Measurements from ENCODE around the gene RBPJL. TPM values are rescaled to one million over a fixed set of nuclear protein-coding genes. Genes with fewer than 3 reads are reported as not detected.

Gene RBPJL
- total and polyA plus RNA-seq, 2 of the 13 experiments (the other 11 are each of a cell fraction or from before 2014, with no cell fraction given), result not detected

DNA sequence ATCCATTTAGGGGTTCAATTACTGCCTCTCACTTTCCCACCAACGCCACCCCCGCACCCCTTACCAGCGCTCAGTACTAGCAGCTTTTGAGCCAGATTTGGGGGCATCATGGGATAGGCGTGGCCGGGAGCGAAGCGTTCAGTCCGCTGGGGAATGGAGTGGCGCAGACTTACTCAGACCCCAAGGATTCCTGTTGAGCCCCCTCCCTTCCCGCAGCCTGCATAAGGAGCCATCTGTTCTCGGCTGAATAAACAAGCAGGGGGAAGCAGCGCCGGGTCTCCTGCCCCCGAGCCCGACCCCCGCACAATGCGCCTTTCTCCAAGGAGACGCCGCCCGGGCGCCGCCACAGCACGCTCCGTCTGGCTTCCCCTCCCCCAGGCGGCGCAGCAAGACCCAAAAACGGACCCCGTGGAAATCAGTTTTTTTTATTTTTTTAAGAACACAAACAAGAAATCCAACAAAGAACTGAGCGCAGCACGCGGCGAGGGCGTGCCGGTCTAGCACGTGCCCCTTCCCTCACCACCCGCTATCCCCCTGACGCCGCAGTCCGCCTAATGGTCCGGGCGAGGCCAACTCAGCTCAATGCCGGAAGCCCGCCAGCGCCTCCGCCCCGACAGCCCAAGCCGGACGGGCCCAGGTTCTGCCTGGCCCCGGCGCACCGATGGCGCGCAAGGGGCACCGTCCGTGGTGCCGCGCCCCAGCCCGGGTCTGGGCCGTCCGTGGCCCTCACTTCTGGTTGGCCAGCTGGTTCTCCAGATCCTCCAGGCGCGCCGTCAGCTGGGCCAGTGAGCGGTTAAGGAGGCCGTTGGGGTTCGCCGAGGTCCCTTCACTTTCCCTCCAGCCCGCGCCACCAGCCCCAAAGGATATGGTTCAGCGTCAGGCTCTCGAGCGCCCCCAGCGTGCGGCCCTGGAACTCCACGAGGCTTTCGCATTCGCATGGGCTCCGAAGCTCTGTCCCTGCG lies 13.3 kb upstream of the RBPJL start (continued):
- TF ChIP-seq ZNF18 (CRISPR knock-in tag; IDR thresholded peaks at IDR 0.05; ENCODE audit: insufficient replicate concordance), result no peak
- peak; percentile 24; the same call in 1 of the 2 replicates for TF ChIP-seq RAD21 (CRISPR knock-in tag; IDR thresholded peaks at IDR 0.05)
- TF ChIP-seq ZNF546 (CRISPR knock-in tag; conservative IDR thresholded peaks at IDR 0.05), result 0 out of 2 replicates have a peak, but pooled peaks have one; percentile 24
- TF ChIP-seq ZNF574 (CRISPR knock-in tag; IDR thresholded peaks at IDR 0.05), result peak; percentile 47; the same call in 1 of the 2 replicates
- TF ChIP-seq SIN3B (IDR thresholded peaks at IDR 0.05; ENCODE audit: low read length), result no peak
- peak; percentile 54 for TF ChIP-seq ZFX (CRISPR knock-in tag; IDR thresholded peaks at IDR 0.05; ENCODE audit: low read depth)
- TF ChIP-seq, protein P1, sequence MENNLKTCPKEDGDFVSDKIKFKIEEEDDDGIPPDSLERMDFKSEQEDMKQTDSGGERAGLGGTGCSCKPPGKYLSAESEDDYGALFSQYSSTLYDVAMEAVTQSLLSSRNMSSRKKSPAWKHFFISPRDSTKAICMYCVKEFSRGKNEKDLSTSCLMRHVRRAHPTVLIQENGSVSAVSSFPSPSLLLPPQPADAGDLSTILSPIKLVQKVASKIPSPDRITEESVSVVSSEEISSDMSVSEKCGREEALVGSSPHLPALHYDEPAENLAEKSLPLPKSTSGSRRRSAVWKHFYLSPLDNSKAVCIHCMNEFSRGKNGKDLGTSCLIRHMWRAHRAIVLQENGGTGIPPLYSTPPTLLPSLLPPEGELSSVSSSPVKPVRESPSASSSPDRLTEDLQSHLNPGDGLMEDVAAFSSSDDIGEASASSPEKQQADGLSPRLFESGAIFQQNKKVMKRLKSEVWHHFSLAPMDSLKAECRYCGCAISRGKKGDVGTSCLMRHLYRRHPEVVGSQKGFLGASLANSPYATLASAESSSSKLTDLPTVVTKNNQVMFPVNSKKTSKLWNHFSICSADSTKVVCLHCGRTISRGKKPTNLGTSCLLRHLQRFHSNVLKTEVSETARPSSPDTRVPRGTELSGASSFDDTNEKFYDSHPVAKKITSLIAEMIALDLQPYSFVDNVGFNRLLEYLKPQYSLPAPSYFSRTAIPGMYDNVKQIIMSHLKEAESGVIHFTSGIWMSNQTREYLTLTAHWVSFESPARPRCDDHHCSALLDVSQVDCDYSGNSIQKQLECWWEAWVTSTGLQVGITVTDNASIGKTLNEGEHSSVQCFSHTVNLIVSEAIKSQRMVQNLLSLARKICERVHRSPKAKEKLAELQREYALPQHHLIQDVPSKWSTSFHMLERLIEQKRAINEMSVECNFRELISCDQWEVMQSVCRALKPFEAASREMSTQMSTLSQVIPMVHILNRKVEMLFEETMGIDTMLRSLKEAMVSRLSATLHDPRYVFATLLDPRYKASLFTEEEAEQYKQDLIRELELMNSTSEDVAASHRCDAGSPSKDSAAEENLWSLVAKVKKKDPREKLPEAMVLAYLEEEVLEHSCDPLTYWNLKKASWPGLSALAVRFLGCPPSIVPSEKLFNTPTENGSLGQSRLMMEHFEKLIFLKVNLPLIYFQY (CRISPR knock-in tag; IDR thresholded peaks at IDR 0.05; ENCODE audit: borderline replicate concordance), result 0 out of 2 replicates have a peak, but pooled peaks have one; percentile 31
- 0 out of 2 replicates have a peak, but pooled peaks have one; percentile 43 for TF ChIP-seq PAX8 (CRISPR knock-in tag; IDR thresholded peaks at IDR 0.05; ENCODE audit: borderline replicate concordance)
- peak; percentile 44 for TF ChIP-seq PTBP1 (IDR thresholded peaks at IDR 0.05; ENCODE audit: low read depth, low read length, poor library complexity, severe bottlenecking)
- TF ChIP-seq HIVEP1 (CRISPR knock-in tag; IDR thresholded peaks at IDR 0.05), result no peak; the same call in 1 of the 2 replicates
- TF ChIP-seq ZNF296 (CRISPR knock-in tag; conservative IDR thresholded peaks at IDR 0.05), result no peak
- TF ChIP-seq, protein P2, sequence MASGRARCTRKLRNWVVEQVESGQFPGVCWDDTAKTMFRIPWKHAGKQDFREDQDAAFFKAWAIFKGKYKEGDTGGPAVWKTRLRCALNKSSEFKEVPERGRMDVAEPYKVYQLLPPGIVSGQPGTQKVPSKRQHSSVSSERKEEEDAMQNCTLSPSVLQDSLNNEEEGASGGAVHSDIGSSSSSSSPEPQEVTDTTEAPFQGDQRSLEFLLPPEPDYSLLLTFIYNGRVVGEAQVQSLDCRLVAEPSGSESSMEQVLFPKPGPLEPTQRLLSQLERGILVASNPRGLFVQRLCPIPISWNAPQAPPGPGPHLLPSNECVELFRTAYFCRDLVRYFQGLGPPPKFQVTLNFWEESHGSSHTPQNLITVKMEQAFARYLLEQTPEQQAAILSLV (CRISPR knock-in tag; IDR thresholded peaks at IDR 0.05; ENCODE audit: borderline replicate concordance), result peak; percentile 27; the same call in 1 of the 2 replicates
- peak; percentile 39 for TF ChIP-seq AGO1 (IDR thresholded peaks at IDR 0.05; ENCODE audit: low read depth, low read length, poor library complexity, severe bottlenecking)
- TF ChIP-seq, protein P3, sequence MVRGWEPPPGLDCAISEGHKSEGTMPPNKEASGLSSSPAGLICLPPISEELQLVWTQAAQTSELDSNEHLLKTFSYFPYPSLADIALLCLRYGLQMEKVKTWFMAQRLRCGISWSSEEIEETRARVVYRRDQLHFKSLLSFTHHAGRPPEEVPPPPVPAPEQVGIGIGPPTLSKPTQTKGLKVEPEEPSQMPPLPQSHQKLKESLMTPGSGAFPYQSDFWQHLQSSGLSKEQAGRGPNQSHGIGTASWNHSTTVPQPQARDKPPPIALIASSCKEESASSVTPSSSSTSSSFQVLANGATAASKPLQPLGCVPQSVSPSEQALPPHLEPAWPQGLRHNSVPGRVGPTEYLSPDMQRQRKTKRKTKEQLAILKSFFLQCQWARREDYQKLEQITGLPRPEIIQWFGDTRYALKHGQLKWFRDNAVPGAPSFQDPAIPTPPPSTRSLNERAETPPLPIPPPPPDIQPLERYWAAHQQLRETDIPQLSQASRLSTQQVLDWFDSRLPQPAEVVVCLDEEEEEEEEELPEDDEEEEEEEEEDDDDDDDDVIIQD (CRISPR knock-in tag; IDR thresholded peaks at IDR 0.05; ENCODE audit: low read depth), result 0 out of 2 replicates have a peak, but pooled peaks have one; percentile 44
- TF ChIP-seq ZNF773 (CRISPR knock-in tag; IDR thresholded peaks at IDR 0.05; ENCODE audit: borderline replicate concordance), result 0 out of 2 replicates have a peak, but pooled peaks have one; percentile 23

Data from HepG2 (cell line).